ENCODE results near the gene ID4.

- TF ChIP-seq CTCF (IDR thresholded peaks at IDR 0.05) (no peak), ATOH8 (CRISPR knock-in tag; IDR thresholded peaks at IDR 0.05; ENCODE audit: low read depth) (no peak), ZSCAN20 (CRISPR knock-in tag; IDR thresholded peaks at IDR 0.05) (no peak), MYC (IDR thresholded peaks at IDR 0.05; ENCODE audit: borderline replicate concordance, low read length) (no peak), CBX2 (IDR thresholded peaks at IDR 0.05; ENCODE audit: borderline replicate concordance, low read depth) (no peak)
Observed at GRCh38 chr6:19869464-19869863, 32.3 kb downstream of the ID4 start.
